Esophagus muscularis mucosa (tissue), 4 donors: ENCODE results near the gene SLC17A9.

Source experiments
- EP300 ChIP-seq: sonication (generic); formaldehyde crosslinking; IDR thresholded peaks from one replicate; pipeline ENCODE4 v1.6.1; 2017; ENCODE audit warnings: antibody characterized with exemption
- POLR2A ChIP-seq: fragments of 450-650 bp; IDR thresholded peaks from one replicate; pipeline ENCODE4 v1.6.1; 2017; ENCODE audit warnings: antibody characterized with exemption, moderate library complexity, mild to moderate bottlenecking, low read depth
- POLR2AphosphoS5 ChIP-seq, 2 donors: sonication (generic); formaldehyde crosslinking; IDR thresholded peaks; one replicate each; pipeline ENCODE4 v1.6.1; 2017; ENCODE audit warnings: antibody characterized with exemption in 2 of 2
- TF ChIP-seq, protein P1 (sequence below), 3 experiments: fragments of 200-600 bp in 2 of 3; fragments of 450-650 bp in 1 of 3; sonication (generic) in 2 of 3; IDR thresholded peaks; one replicate each; pipeline ENCODE4 v1.5.1; 2017 to 2019; ENCODE audit warnings: antibody characterized with exemption in 3 of 3, mild to moderate bottlenecking in 2 of 3, moderate library complexity in 1 of 3

GRCh38 chr20:62952968-62953838 is 694 bp downstream of the SLC17A9 start:
- TF ChIP-seq, protein P1, sequence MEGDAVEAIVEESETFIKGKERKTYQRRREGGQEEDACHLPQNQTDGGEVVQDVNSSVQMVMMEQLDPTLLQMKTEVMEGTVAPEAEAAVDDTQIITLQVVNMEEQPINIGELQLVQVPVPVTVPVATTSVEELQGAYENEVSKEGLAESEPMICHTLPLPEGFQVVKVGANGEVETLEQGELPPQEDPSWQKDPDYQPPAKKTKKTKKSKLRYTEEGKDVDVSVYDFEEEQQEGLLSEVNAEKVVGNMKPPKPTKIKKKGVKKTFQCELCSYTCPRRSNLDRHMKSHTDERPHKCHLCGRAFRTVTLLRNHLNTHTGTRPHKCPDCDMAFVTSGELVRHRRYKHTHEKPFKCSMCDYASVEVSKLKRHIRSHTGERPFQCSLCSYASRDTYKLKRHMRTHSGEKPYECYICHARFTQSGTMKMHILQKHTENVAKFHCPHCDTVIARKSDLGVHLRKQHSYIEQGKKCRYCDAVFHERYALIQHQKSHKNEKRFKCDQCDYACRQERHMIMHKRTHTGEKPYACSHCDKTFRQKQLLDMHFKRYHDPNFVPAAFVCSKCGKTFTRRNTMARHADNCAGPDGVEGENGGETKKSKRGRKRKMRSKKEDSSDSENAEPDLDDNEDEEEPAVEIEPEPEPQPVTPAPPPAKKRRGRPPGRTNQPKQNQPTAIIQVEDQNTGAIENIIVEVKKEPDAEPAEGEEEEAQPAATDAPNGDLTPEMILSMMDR (IDR thresholded peaks at IDR 0.05) = no peak
- TF ChIP-seq POLR2A = no peak
- TF ChIP-seq POLR2AphosphoS5 (IDR thresholded peaks at IDR 0.05) = no peak
- TF ChIP-seq EP300 = no peak
